ENCODE results near the gene NPC2. TPM values are rescaled to one million over a fixed set of nuclear protein-coding genes. Genes with fewer than 3 reads are reported as not detected.

NPC2 gene
- total and polyA plus RNA-seq, 2 donors (not counting 3 experiments of a cell fraction or from before 2014, with no cell fraction given) = 203 to 406 TPM

GRCh38 chr14:74434294-74434693 lies 58.8 kb downstream of the NPC2 start:
- Histone ChIP-seq H2AFZ (ENCODE audit: low read depth, low read length) (no peak overlapping the region), H4K20me1 (replicated peaks; ENCODE audit: control insufficient read depth, extremely low read depth, insufficient read depth, low read length) (no peaks in the 10 kb centered on the region), H3K4me1 (ENCODE audit: control insufficient read depth, extremely low read depth, insufficient read depth, low read length) (no peaks in the 10 kb centered on the region), H3K27me3 (ENCODE audit: control insufficient read depth in 2 of 2, insufficient read depth in 2 of 2, low read length in 2 of 2) (peaks cover 4 to 15% of the 10 kb centered on the region in 2 experiments), H3K4me3 (replicated peaks in 1 of 3; ENCODE audit: insufficient read depth in 1 of 3, low read depth in 1 of 3, low read length in 3 of 3) (no peak overlapping the region), H3K27ac (ENCODE audit: insufficient read depth, low read depth, low read length) (no peak overlapping the region), H3K9ac (replicated peaks; ENCODE audit: extremely low read depth, insufficient read depth, low read length) (no peak overlapping the region), H3K9me1 (replicated peaks; ENCODE audit: control insufficient read depth, extremely low read depth, insufficient read depth, low read length) (no peaks in the 10 kb centered on the region), H3K4me2 (ENCODE audit: insufficient read depth, low read length) (no peak overlapping the region), H3K79me2 (ENCODE audit: control insufficient read depth, insufficient read depth, low read length) (no peaks in the 10 kb centered on the region), H3K9me3 (replicated peaks; ENCODE audit: control insufficient read depth, insufficient read depth, low read length) (no peaks in the 10 kb centered on the region), H3K36me3 (ENCODE audit: control insufficient read depth in 2 of 2, extremely low read depth in 1 of 2, insufficient read depth in 2 of 2, low read length in 2 of 2) (no peaks in the 10 kb centered on the region)
- TF ChIP-seq, protein P1, sequence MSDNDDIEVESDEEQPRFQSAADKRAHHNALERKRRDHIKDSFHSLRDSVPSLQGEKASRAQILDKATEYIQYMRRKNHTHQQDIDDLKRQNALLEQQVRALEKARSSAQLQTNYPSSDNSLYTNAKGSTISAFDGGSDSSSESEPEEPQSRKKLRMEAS (IDR thresholded peaks at IDR 0.05; ENCODE audit: insufficient read depth, insufficient read length) = no peak
- TF ChIP-seq POLR2A (IDR thresholded peaks at IDR 0.05; ENCODE audit: low read depth, low read length) (no peak), JUN (IDR thresholded peaks at IDR 0.05; ENCODE audit: borderline replicate concordance, insufficient read depth, insufficient read length, low read depth) (no peak), EZH2 (IDR thresholded peaks at IDR 0.05; ENCODE audit: borderline replicate concordance, low read depth, low read length, severe bottlenecking) (no peak), CTCF (IDR thresholded peaks at IDR 0.05; ENCODE audit: extremely low read depth in 1 of 2, insufficient read depth in 1 of 2, low read depth in 1 of 2, low read length in 2 of 2) (no peak)
- dilution Hi-C loops (cut with MboI; ENCODE audit: extremely low pct_ligation_motif_present, low sequenced_read_pairs) = no loop called here
- ChIA-PET POLR2A (interaction anchor here (1.2 kb wide), 1 partner anchor 23 kb away, joined by 3 read pairs; no protein-coding TSS in a partner anchor), CTCF (no interaction called here)
- BruUV-seq (replicated peaks) = no TSS peak
- DNase-seq (ENCODE audit: low read depth, low spot score) (no peak), FAIRE-seq (no peak)
- intact Hi-C loops (cut with micrococcal nuclease) = no loop called here

- no peaks in the 10 kb centered on the region for H3K9me1 ChIP-seq (replicated peaks; ENCODE audit: control insufficient read depth, extremely low read depth, insufficient read depth, low read length)
- ChIA-PET CTCF (no interaction called here), POLR2A (no interaction called here)
- FAIRE-seq (no peak), DNase-seq (ENCODE audit: low read depth, low spot score) (no peak)
- TF ChIP-seq CTCF (IDR thresholded peaks at IDR 0.05; ENCODE audit: extremely low read depth in 1 of 2, insufficient read depth in 1 of 2, low read depth in 1 of 2, low read length in 2 of 2) = no peak
- TF ChIP-seq JUN (IDR thresholded peaks at IDR 0.05; ENCODE audit: borderline replicate concordance, insufficient read depth, insufficient read length, low read depth) = no peak
- TF ChIP-seq GATA2 (IDR thresholded peaks at IDR 0.05; ENCODE audit: insufficient read depth, insufficient read length, low read depth, low read length) = no peak
- TF ChIP-seq POLR2A (IDR thresholded peaks at IDR 0.05; ENCODE audit: low read depth, low read length) = no peak
- TF ChIP-seq FOS (IDR thresholded peaks at IDR 0.05; ENCODE audit: borderline replicate concordance, insufficient read depth, low read length) = no peak
- TF ChIP-seq EZH2 (IDR thresholded peaks at IDR 0.05; ENCODE audit: borderline replicate concordance, low read depth, low read length, severe bottlenecking) = no peak
- TF ChIP-seq POLR2AphosphoS5 (IDR thresholded peaks at IDR 0.05; ENCODE audit: insufficient read depth, low read depth, low read length) = no peak
- TF ChIP-seq, protein P1 (IDR thresholded peaks at IDR 0.05; ENCODE audit: insufficient read depth, insufficient read length) = no peak
- TF ChIP-seq MYC (IDR thresholded peaks at IDR 0.05; ENCODE audit: low read depth, low read length) = no peak
- no peaks in the 10 kb centered on the region for H3K79me2 ChIP-seq (ENCODE audit: control insufficient read depth, insufficient read depth, low read length)
- H3K4me3 ChIP-seq (replicated peaks in 1 of 3; ENCODE audit: insufficient read depth in 1 of 3, low read depth in 1 of 3, low read length in 3 of 3) = no peak overlapping the region
- no peak overlapping the region for H3K9ac ChIP-seq (replicated peaks; ENCODE audit: extremely low read depth, insufficient read depth, low read length)
- dilution Hi-C loops (cut with MboI; ENCODE audit: extremely low pct_ligation_motif_present, low sequenced_read_pairs) (no loop called here), intact Hi-C loops (cut with micrococcal nuclease) (no loop called here)
- H2AFZ ChIP-seq (ENCODE audit: low read depth, low read length) = no peak overlapping the region
- no peaks in the 10 kb centered on the region for H3K9me3 ChIP-seq (replicated peaks; ENCODE audit: control insufficient read depth, insufficient read depth, low read length)
- H3K27ac ChIP-seq (ENCODE audit: insufficient read depth, low read depth, low read length) = no peak overlapping the region
- H3K4me1 ChIP-seq (ENCODE audit: control insufficient read depth, extremely low read depth, insufficient read depth, low read length) = no peaks in the 10 kb centered on the region
- no TSS peak for BruUV-seq (replicated peaks)
- peaks cover 6 to 18% of the 10 kb centered on the region in 2 experiments for H3K27me3 ChIP-seq (ENCODE audit: control insufficient read depth in 2 of 2, insufficient read depth in 2 of 2, low read length in 2 of 2)
- no peak overlapping the region for H3K4me2 ChIP-seq (ENCODE audit: insufficient read depth, low read length)
- H3K36me3 ChIP-seq (ENCODE audit: control insufficient read depth in 2 of 2, extremely low read depth in 1 of 2, insufficient read depth in 2 of 2, low read length in 2 of 2) = no peaks in the 10 kb centered on the region
- no peaks in the 10 kb centered on the region for H4K20me1 ChIP-seq (replicated peaks; ENCODE audit: control insufficient read depth, extremely low read depth, insufficient read depth, low read length)
Measured at GRCh38 chr14:74429991-74430390, 63.1 kb downstream of the NPC2 start.
